SK-N-MC (cell line): Measurements from ENCODE around the gene NRDE2.
A peak's percentile ranks its signal among the peaks of the same experiment; 100 is the strongest.

Source experiments
- DNase-seq: peaks from one replicate; pipeline ENCODE4 v3.0.0-alpha.2; 2011; ENCODE audit warnings: low read depth, low spot score
- H3K27ac ChIP-seq: fragments of 200-600 bp; sonication (generic); 2 replicates; pipeline ENCODE4 v1.5.1; 2016; ENCODE audit warnings: mixed run types
- H3K36me3 ChIP-seq: fragments of 200-600 bp; sonication (generic); 2 replicates; pipeline ENCODE4 v1.6.1; 2017; ENCODE audit warnings: antibody characterized with exemption, low read length, mixed read lengths; ENCODE audit not compliant: insufficient read depth
- H3K4me3 ChIP-seq: fragments of 200-600 bp; sonication (generic); 2 replicates; pipeline ENCODE4 v1.5.1; 2016
- H3K9ac ChIP-seq: fragments of 200-600 bp; sonication (generic); 2 replicates; pipeline ENCODE4 v1.8.0; 2017; ENCODE audit warnings: mixed run types, mixed read lengths; ENCODE audit not compliant: insufficient read length
- H3K9me3 ChIP-seq: fragments of 200-600 bp; sonication (generic); 2 replicates; pipeline ENCODE4 v1.6.1; 2017; ENCODE audit warnings: low read depth, mild to moderate bottlenecking, antibody characterized with exemption, low read length, moderate library complexity, mixed read lengths
- EZH2 ChIP-seq: fragments of 200-600 bp; sonication (generic); IDR thresholded peaks from one replicate; pipeline ENCODE4 v1.6.1; 2017; ENCODE audit warnings: antibody characterized with exemption
- FOXP2 ChIP-seq: optimal IDR thresholded peaks from 2 replicates; pipeline ENCODE3; 2011; ENCODE audit warnings: mild to moderate bottlenecking, moderate library complexity; ENCODE audit not compliant: insufficient read depth; ENCODE audit errors: extremely low read length, control extremely low read depth
- POLR2AphosphoS5 ChIP-seq: IDR thresholded peaks from 2 replicates; pipeline ENCODE4 v1.6.1; 2012; ENCODE audit warnings: mild to moderate bottlenecking, low read depth, low read length, borderline replicate concordance

NRDE2 gene

DNA sequence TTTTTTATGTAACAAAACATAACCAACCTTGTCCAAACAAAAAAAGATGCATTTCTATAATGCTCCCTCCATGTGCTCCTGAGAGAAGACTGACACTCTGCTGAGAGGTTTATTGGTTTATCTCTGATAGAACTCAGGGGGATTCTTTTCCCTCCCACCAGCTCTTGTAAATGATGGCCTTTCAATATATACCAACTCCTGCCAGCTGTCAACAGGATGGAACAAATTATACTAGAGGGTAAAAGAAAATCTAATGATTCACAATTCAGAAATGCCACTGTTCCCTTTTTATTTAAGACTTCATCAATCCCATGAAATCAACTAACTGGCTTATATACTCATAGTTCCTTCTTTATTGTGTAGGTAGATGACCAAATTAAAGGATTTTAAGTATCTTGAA lies 50.0 kb downstream of the NRDE2 start:
- no peak overlapping the region for H3K27ac ChIP-seq
- H3K36me3 ChIP-seq, result peaks cover 5% of the 10 kb centered on the region; the same call in 1 of the 2 replicates
- no peaks in the 10 kb centered on the region for H3K9me3 ChIP-seq
- H3K4me3 ChIP-seq, result no peak overlapping the region
- DNase-seq, result no peak
- TF ChIP-seq EZH2, result no peak
- TF ChIP-seq POLR2AphosphoS5, result no peak
- TF ChIP-seq FOXP2, result no peak
- H3K9ac ChIP-seq, result no peak overlapping the region

DNA sequence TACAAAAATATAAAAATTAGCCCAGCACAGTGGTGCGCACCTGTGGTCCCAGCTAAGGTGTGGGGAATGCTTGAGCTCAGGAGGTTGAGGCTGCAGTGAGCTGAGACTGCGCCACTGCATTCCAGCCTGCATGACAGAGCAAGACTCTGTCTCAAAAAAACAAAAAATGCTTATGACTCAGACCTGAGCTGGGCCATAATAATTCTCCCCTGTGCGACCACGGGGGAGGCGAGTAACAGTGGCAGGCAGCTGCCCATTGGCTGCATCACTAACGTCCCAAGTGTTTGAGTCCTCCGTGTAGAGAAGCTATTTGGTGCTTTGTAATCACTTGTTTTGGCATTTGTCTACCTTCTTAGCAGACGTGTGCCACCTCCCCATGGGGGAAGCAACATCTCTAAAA lies 50.5 kb downstream of the NRDE2 start:
- no peak overlapping the region for H3K9ac ChIP-seq
- no peak for DNase-seq
- H3K4me3 ChIP-seq, result no peak overlapping the region
- H3K27ac ChIP-seq, result no peak overlapping the region
- TF ChIP-seq EZH2 (no peak), POLR2AphosphoS5 (no peak), FOXP2 (no peak)
- H3K36me3 ChIP-seq, result peaks cover 5% of the 10 kb centered on the region; the same call in 1 of the 2 replicates
- no peaks in the 10 kb centered on the region for H3K9me3 ChIP-seq

- no peak for TF ChIP-seq EZH2
- TF ChIP-seq POLR2AphosphoS5, result no peak
- TF ChIP-seq FOXP2, result no peak
- Histone ChIP-seq H3K9me3 (no peaks in the 10 kb centered on the region), H3K27ac (no peak overlapping the region), H3K36me3 (no peaks in the 10 kb centered on the region), H3K4me3 (no peak overlapping the region), H3K9ac (no peak overlapping the region)
- no peak for DNase-seq
Measured at GRCh38 chr14:90280096-90280495, 51.6 kb downstream of the NRDE2 start.

DNA sequence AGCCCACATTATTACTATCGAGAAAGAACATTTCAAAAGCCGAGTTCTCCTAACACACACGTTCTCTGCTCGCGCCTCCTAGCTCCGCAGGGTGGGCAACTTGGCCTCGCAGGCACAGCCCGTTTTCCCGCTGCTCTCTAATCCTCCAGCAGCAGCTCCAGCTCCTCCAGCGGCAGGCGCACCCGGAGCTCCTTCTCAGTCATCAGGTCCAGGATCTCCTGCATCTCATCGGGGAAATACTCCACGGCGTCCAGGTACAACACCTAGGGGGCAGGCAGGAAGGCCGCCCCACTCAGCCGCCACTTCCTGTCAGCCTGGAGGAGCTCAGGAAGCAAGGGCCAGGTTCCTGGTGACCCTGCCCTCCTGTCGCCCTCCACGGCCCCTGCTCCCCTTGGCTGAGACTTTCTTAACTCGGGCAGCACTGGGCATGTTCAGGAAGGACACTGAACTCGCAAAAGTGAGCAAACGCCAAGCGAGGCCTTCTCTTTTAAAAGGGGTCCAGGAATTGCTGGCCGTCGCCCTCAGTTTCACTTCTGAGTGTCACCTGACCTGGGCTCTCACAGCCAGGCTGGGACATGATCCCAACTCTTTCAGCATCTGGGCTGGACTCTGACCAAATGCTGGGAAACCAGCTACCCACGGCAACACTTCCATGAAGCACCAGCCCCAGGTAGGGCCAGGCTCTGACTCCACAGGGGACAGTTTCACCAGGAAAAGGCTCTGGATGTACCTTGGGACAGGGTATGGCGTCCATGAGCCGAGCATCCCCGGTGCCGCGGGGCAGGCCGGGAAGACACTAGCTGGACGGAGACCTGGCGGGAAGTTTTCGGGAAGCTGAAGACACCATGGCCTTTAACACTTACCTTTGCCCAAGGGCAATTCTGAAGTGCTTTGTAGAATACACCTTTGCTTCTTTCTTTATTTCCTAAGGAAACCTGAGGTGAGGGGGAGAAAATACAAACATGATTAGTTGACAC lies 53.3 kb downstream of the NRDE2 start:
- DNase-seq, result no peak
- TF ChIP-seq POLR2AphosphoS5 (no peak), FOXP2 (no peak), EZH2 (no peak)
- no peak overlapping the region for H3K27ac ChIP-seq
- H3K9me3 ChIP-seq, result no peaks in the 10 kb centered on the region
- no peak overlapping the region for H3K4me3 ChIP-seq
- H3K9ac ChIP-seq, result no peak overlapping the region
- peaks cover 4% of the 10 kb centered on the region; the same call in 1 of the 2 replicates for H3K36me3 ChIP-seq

GRCh38 chr14:90277581-90278198 lies 54.1 kb downstream of the NRDE2 start:
- no peak for DNase-seq
- Histone ChIP-seq H3K27ac (no peak overlapping the region), H3K9ac (no peak overlapping the region)

DNA sequence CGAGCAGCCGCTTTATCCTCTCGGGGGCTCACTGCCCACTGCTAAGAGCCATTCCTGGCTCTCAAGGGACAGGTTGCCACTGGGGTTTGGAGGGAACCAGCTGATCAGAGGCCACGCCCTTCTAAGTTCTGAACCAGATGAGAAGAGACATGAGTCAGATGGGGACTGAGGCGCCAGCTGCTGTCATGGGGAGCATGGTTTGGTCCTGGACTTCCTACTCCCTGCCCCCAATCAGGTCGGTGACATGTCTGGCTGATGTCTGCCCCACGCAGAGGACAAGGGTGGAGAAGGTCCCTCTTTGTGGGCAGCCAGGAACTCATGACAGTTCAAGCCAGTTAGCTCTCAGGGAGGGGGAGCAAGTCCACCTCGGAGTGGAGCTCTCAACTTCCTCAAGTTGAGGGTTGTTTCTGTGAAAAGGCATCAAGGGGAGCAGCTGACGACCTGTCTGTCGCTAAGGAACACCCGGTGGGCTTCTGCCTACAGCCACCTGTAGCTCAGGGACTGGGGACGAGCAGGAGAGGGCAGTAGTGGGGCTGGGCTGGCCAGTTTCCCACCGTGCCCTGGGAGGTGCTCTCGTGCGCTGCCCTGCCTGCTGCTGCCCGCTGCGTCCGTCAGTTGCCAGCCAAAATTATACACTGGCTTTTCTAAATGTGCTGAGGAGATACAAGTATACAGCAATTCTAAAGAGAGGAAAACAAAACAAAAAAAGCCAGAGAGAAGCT lies 54.9 kb downstream of the NRDE2 start:
- Histone ChIP-seq H3K27ac (no peak overlapping the region), H3K36me3 (peaks cover 15% of the 10 kb centered on the region), H3K9ac (no peak overlapping the region), H3K4me3 (no peak overlapping the region), H3K9me3 (no peaks in the 10 kb centered on the region)
- TF ChIP-seq EZH2 (no peak), FOXP2 (no peak), POLR2AphosphoS5 (no peak)
- DNase-seq, result no peak

More at GRCh38 chr14:90277581-90278198, 54.1 kb downstream of the NRDE2 start:
- H3K36me3 ChIP-seq, result peaks cover 9% of the 10 kb centered on the region
- H3K9me3 ChIP-seq, result no peaks in the 10 kb centered on the region
- TF ChIP-seq POLR2AphosphoS5, result no peak
- no peak for TF ChIP-seq EZH2
- TF ChIP-seq FOXP2, result no peak
- H3K4me3 ChIP-seq, result no peak overlapping the region

- TF ChIP-seq FOXP2 (no peak), EZH2 (no peak), POLR2AphosphoS5 (no peak)
- no peak for DNase-seq
- Histone ChIP-seq H3K9ac (no peak overlapping the region), H3K27ac (no peak overlapping the region), H3K4me3 (no peak overlapping the region), H3K36me3 (peaks cover 25% of the 10 kb centered on the region), H3K9me3 (no peaks in the 10 kb centered on the region)
Measured at GRCh38 chr14:90275820-90276219, 55.9 kb downstream of the NRDE2 start.

DNA sequence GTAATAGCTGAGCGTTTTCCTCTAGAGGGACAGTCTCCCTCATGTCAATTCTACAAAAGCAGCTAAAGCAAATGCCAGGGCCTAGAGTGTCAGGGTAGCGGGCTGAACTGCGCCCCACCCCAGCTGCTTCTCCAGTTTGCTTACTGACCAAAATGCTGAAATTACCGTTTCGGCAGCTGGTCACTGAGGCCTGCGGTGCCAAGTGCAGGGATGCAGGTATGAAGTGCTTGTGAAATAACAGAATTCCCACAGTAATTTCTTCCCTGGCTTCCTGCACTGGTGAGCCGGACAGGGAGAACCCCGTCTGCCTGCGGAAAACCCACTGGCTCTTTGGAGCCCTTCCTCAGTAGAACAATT lies 56.3 kb downstream of the NRDE2 start:
- Histone ChIP-seq H3K36me3 (peaks cover 28% of the 10 kb centered on the region), H3K9me3 (no peaks in the 10 kb centered on the region), H3K27ac (peak overlapping the region; percentile 42; the same call in 1 of the 2 replicates), H3K4me3 (no peak overlapping the region), H3K9ac (no peak overlapping the region)
- no peak for DNase-seq
- TF ChIP-seq POLR2AphosphoS5 (0 out of 2 replicates have a peak, but pooled peaks have one; percentile 4), EZH2 (no peak), FOXP2 (no peak)
